GM19468 (cell line): ENCODE measurements around the gene SEM1.
"Not testable (repeated sequence)": the region's sequence is repeated elsewhere in the genome, so short reads cannot be mapped to it uniquely, and the experiment has no call there.

ENCODE experiments used
- ATAC-seq: cut with Tn5 transposase; IDR thresholded peaks from one replicate; pipeline ENCODE4 v1.9.1; 2021; ENCODE audit warnings: mild to moderate bottlenecking, moderate library complexity, moderate number of reproducible peaks; ENCODE audit not compliant: unreplicated experiment; ENCODE audit errors: extremely low read depth

The SEM1 gene

GRCh38 chr7:96707901-96708774 is 1.5 kb downstream of the SEM1 start:
- no peak for ATAC-seq

GRCh38 chr7:96701258-96701657 is 8.4 kb downstream of the SEM1 start:
- ATAC-seq, result no peak

GRCh38 chr7:96700516-96700915 is 9.1 kb downstream of the SEM1 start:
- ATAC-seq, result no peak

GRCh38 chr7:96699219-96699871 is 10.3 kb downstream of the SEM1 start:
- no peak for ATAC-seq

GRCh38 chr7:96698449-96698848 is 11.2 kb downstream of the SEM1 start:
- not testable (repeated sequence) for ATAC-seq

- ATAC-seq, result no peak
These were observed 11.8 kb downstream of the SEM1 start for GRCh38 chr7:96697822-96698221.

GRCh38 chr7:96695581-96695980 is 14.1 kb downstream of the SEM1 start:
- ATAC-seq, result no peak

- no peak for ATAC-seq
These were observed 15.6 kb downstream of the SEM1 start for GRCh38 chr7:96694082-96694481.

GRCh38 chr7:96691702-96692101 is 17.9 kb downstream of the SEM1 start:
- no peak for ATAC-seq

GRCh38 chr7:96689414-96689813 is 20.2 kb downstream of the SEM1 start:
- no peak for ATAC-seq

- no peak for ATAC-seq
These were observed 23.3 kb downstream of the SEM1 start for GRCh38 chr7:96686305-96686704.

- no peak for ATAC-seq
These were observed 23.9 kb downstream of the SEM1 start for GRCh38 chr7:96685755-96686154.

- peak; percentile 38 for ATAC-seq
These were observed 24.3 kb downstream of the SEM1 start for GRCh38 chr7:96685353-96685752.

GRCh38 chr7:96679886-96680285 is 29.8 kb downstream of the SEM1 start:
- no peak for ATAC-seq

- ATAC-seq, result no peak
These were observed 32.7 kb downstream of the SEM1 start for GRCh38 chr7:96676919-96677318.

GRCh38 chr7:96675548-96675947 is 34.1 kb downstream of the SEM1 start:
- no peak for ATAC-seq

GRCh38 chr7:96674565-96674964 is 35.1 kb downstream of the SEM1 start:
- no peak for ATAC-seq

- ATAC-seq, result no peak
These were observed 37.8 kb downstream of the SEM1 start for GRCh38 chr7:96671854-96672253.

GRCh38 chr7:96670338-96671289 is 39.0 kb downstream of the SEM1 start:
- no peak for ATAC-seq

GRCh38 chr7:96669812-96670211 is 39.8 kb downstream of the SEM1 start:
- no peak for ATAC-seq

- ATAC-seq, result no peak
These were observed 42.6 kb downstream of the SEM1 start for GRCh38 chr7:96667026-96667425.
